ENCODE results near the gene DLK2.

DLK2 gene

DNA sequence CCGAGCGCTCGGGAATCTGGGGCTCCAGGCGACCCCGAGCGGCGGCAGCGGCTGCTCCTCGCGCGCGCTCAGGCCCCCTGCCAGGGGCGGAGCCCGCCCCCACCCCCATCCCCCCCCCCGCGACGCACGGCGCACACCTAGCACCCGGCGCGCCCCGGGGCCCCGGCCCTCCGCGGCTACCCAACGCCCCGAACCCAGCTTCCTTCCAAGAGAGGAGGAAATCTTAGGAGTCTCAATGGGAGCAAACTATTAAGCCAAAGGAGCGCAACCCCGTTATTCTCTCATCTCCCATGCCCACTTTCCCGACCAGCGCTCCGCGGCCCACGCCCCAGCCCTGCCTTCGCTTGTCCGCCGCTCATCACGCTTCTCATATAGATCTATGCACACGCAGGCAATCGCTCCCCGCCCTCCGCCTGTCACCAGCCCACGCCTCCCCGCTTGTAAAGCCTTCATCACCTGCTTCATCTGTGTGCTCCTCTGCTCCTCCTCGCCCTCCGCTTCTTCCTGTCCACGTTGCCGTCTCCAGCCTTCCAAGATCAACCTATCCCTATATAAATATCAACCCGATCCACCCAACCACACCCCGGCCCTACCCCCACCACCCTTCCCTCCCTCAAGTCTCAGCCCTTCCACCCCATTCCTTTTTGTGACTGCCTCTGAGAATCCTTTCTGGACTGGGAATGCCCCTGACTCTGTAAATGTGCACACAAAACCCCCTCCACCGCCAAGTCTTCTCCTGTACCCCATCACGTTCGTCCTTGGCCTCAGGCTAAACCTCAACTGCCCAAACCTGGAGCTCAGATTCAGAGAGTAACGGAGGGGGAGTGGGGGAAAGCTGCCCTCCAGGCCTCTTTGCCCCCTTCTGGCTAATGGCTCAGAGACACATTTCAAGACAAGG is at the start of gene DLK2:
DLK2 (minus strand) TSS at position 18 of the 898 bp plus-strand sequence. CDS start 723 bp downstream, outside the sequence.
- Histone ChIP-seq H3K9me3 (ENCODE audit: control insufficient read depth, low read length) (no peaks in the 10 kb centered on the region), H3K27me3 (ENCODE audit: control insufficient read depth, insufficient read depth, low read length) (no peaks in the 10 kb centered on the region), H2AFZ (peak within 1 kb of the TSS; percentile 86), H3K36me3 (ENCODE audit: control insufficient read depth, insufficient read depth, low read length) (no peaks in the 10 kb centered on the region), H3K4me1 (peaks cover 5% of the 10 kb centered on the region), H3K4me2 (ENCODE audit: low read length) (peak within 1 kb of the TSS; percentile 71), H3K27ac (no peak within 1 kb of the TSS), H3K79me2 (no peaks in the 10 kb centered on the region), H3K9ac (no peak within 1 kb of the TSS), H3K4me3 (ENCODE audit: low read depth, low read length) (peak within 1 kb of the TSS; percentile 43)
- TF ChIP-seq CTCF (IDR thresholded peaks at IDR 0.05) = no peak

GRCh38 chr6:43503443-43503842 is 48.1 kb upstream of the DLK2 start:
- Histone ChIP-seq H3K79me2 (no peaks in the 10 kb centered on the region), H3K4me3 (ENCODE audit: low read depth, low read length) (no peak overlapping the region), H3K27me3 (ENCODE audit: control insufficient read depth, insufficient read depth, low read length) (no peaks in the 10 kb centered on the region), H2AFZ (no peak overlapping the region), H3K36me3 (ENCODE audit: control insufficient read depth, insufficient read depth, low read length) (no peaks in the 10 kb centered on the region), H3K4me2 (ENCODE audit: low read length) (no peak overlapping the region), H3K9ac (no peak overlapping the region), H3K4me1 (no peaks in the 10 kb centered on the region), H3K9me3 (ENCODE audit: control insufficient read depth, low read length) (no peaks in the 10 kb centered on the region), H3K27ac (no peak overlapping the region)
- TF ChIP-seq CTCF (IDR thresholded peaks at IDR 0.05) = no peak

GRCh38 chr6:43502666-43503065 is 47.3 kb upstream of the DLK2 start:
- H3K27ac ChIP-seq = no peak overlapping the region
- H3K79me2 ChIP-seq = no peaks in the 10 kb centered on the region
- no peaks in the 10 kb centered on the region for H3K27me3 ChIP-seq (ENCODE audit: control insufficient read depth, insufficient read depth, low read length)
- no peak overlapping the region for H3K4me3 ChIP-seq (ENCODE audit: low read depth, low read length)
- no peak overlapping the region for H2AFZ ChIP-seq
- no peaks in the 10 kb centered on the region for H3K36me3 ChIP-seq (ENCODE audit: control insufficient read depth, insufficient read depth, low read length)
- TF ChIP-seq CTCF (IDR thresholded peaks at IDR 0.05) = no peak
- no peaks in the 10 kb centered on the region for H3K4me1 ChIP-seq
- H3K4me2 ChIP-seq (ENCODE audit: low read length) = no peak overlapping the region
- no peak overlapping the region for H3K9ac ChIP-seq
- H3K9me3 ChIP-seq (ENCODE audit: control insufficient read depth, low read length) = no peaks in the 10 kb centered on the region

DNA sequence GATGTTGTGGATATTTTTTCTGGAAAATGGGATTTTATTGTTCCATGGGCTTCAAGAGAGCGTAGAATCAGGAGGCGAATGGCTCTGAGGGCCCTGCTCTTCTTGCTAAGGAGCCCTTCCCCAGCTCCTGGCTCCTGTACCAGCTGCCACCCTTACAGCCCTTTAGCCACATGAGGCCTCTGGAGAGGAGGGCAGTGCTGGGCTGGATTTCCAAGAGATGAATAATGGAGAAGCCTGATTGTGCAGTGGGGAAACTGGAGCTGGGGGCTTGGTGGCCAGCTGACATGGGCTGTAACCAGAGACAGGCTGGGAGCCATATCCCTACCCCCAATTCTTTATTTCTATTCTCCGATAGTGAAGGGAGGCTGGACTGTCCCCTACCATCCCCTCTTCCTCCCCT is 45.6 kb upstream of the DLK2 start:
- Histone ChIP-seq H3K9me3 (ENCODE audit: control insufficient read depth, low read length) (no peaks in the 10 kb centered on the region), H3K9ac (no peak overlapping the region), H2AFZ (no peak overlapping the region), H3K4me3 (ENCODE audit: low read depth, low read length) (no peak overlapping the region), H3K27me3 (ENCODE audit: control insufficient read depth, insufficient read depth, low read length) (no peaks in the 10 kb centered on the region), H3K36me3 (ENCODE audit: control insufficient read depth, insufficient read depth, low read length) (no peaks in the 10 kb centered on the region), H3K27ac (no peak overlapping the region), H3K4me1 (peaks cover 2% of the 10 kb centered on the region), H3K4me2 (ENCODE audit: low read length) (no peak overlapping the region), H3K79me2 (no peaks in the 10 kb centered on the region)
- TF ChIP-seq CTCF (IDR thresholded peaks at IDR 0.05) = no peak
